B cell (primary cell): ENCODE measurements around the gene NINJ2.

Source experiments
- EZH2 ChIP-seq: IDR thresholded peaks from 2 replicates; pipeline ENCODE4 v1.6.1; 2012; ENCODE audit warnings: borderline replicate concordance, low read depth, mild to moderate bottlenecking, moderate library complexity, low read length; ENCODE audit not compliant: insufficient read depth, poor library complexity, severe bottlenecking
- TF ChIP-seq, protein P1 (sequence below): fragments of 200-600 bp; IDR thresholded peaks from one replicate; pipeline ENCODE4 v1.8.0; 2022; ENCODE audit warnings: antibody characterized with exemption, mild to moderate bottlenecking

DNA sequence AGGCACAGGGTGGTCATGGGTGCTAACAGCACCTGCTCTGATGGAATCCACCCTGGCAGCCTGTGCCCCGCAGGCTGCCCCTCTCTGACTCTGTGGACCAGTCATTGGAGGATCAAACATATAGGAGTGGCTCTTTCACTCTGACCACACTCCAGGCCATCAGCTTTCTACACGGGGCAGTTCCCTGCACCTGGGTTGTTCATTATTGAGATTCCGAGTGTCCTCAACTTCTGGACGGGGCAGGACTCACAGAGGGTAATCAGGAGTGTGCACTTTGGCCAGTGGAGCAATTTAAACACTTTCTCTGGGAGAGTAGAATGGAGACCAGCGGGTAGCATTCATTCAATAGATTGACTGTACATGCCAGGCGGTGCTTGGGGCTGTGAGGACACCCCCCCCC lies 94.8 kb downstream of the NINJ2 start:
- TF ChIP-seq, protein P1, sequence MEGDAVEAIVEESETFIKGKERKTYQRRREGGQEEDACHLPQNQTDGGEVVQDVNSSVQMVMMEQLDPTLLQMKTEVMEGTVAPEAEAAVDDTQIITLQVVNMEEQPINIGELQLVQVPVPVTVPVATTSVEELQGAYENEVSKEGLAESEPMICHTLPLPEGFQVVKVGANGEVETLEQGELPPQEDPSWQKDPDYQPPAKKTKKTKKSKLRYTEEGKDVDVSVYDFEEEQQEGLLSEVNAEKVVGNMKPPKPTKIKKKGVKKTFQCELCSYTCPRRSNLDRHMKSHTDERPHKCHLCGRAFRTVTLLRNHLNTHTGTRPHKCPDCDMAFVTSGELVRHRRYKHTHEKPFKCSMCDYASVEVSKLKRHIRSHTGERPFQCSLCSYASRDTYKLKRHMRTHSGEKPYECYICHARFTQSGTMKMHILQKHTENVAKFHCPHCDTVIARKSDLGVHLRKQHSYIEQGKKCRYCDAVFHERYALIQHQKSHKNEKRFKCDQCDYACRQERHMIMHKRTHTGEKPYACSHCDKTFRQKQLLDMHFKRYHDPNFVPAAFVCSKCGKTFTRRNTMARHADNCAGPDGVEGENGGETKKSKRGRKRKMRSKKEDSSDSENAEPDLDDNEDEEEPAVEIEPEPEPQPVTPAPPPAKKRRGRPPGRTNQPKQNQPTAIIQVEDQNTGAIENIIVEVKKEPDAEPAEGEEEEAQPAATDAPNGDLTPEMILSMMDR, result no peak
- no peak for TF ChIP-seq EZH2
